ENCODE data around the gene TLE6.

Gene TLE6

GRCh38 chr19:2974342-2975041 is 2.9 kb upstream of the TLE6 start:
- no peak for TF ChIP-seq CTCF (IDR thresholded peaks at IDR 0.05; ENCODE audit: insufficient read depth, low read length)
- TF ChIP-seq POLR2AphosphoS5 (IDR thresholded peaks at IDR 0.05; ENCODE audit: low read depth) = peak; percentile 69; the same call in 1 of the 2 replicates
- peak in 1 of 2 experiments; percentile 46 for DNase-seq (ENCODE audit: low read depth in 1 of 2, low spot score in 1 of 2)
- Histone ChIP-seq H3K4me3 (replicated peaks; ENCODE audit: insufficient read depth, low read length) (no peak overlapping the region), H3K27me3 (ENCODE audit: insufficient read depth, poor library complexity, severe bottlenecking) (peaks cover 18% of the 10 kb centered on the region), H3K27ac (replicated peaks) (no peak overlapping the region)

- H3K27ac ChIP-seq (replicated peaks) = no peak overlapping the region
Measured at GRCh38 chr19:2976609-2977000, 759 bp upstream of the TLE6 start.

GRCh38 chr19:2977746-2978138 is 378 bp downstream of the TLE6 start:
- Histone ChIP-seq H3K27me3 (ENCODE audit: insufficient read depth, poor library complexity, severe bottlenecking) (peaks cover 22% of the 10 kb centered on the region), H3K4me3 (replicated peaks; ENCODE audit: insufficient read depth, low read length) (no peak overlapping the region), H3K27ac (replicated peaks) (no peak overlapping the region)
- TF ChIP-seq REST (IDR thresholded peaks at IDR 0.05; ENCODE audit: insufficient replicate concordance, low read depth) (no peak), SPI1 (IDR thresholded peaks at IDR 0.05; ENCODE audit: borderline replicate concordance, low read depth) (no peak), CTCF (IDR thresholded peaks at IDR 0.05; ENCODE audit: insufficient read depth, low read length) (no peak), POLR2AphosphoS5 (IDR thresholded peaks at IDR 0.05; ENCODE audit: low read depth) (no peak), GABPA (IDR thresholded peaks at IDR 0.05; ENCODE audit: low read depth) (no peak)
- no peak for DNase-seq (ENCODE audit: low read depth in 1 of 2, low spot score in 1 of 2)

More at GRCh38 chr19:2976609-2977000, 759 bp upstream of the TLE6 start:
- Histone ChIP-seq H3K4me3 (replicated peaks; ENCODE audit: insufficient read depth, low read length) (peak overlapping the region; percentile 25), H3K27me3 (ENCODE audit: insufficient read depth, poor library complexity, severe bottlenecking) (peaks cover 18% of the 10 kb centered on the region)
- TF ChIP-seq SPI1 (IDR thresholded peaks at IDR 0.05; ENCODE audit: borderline replicate concordance, low read depth) = no peak
- TF ChIP-seq POLR2AphosphoS5 (IDR thresholded peaks at IDR 0.05; ENCODE audit: low read depth) = no peak
- TF ChIP-seq REST (IDR thresholded peaks at IDR 0.05; ENCODE audit: insufficient replicate concordance, low read depth) = no peak
- no peak for TF ChIP-seq CTCF (IDR thresholded peaks at IDR 0.05; ENCODE audit: insufficient read depth, low read length)
- TF ChIP-seq GABPA (IDR thresholded peaks at IDR 0.05; ENCODE audit: low read depth) = no peak
- DNase-seq (ENCODE audit: low read depth in 1 of 2, low spot score in 1 of 2) = no peak
